GM23338 (cell line): ENCODE measurements around the gene DCLRE1B. TPM values are rescaled to one million over a fixed set of nuclear protein-coding genes. Genes with fewer than 3 reads are reported as not detected.

Source experiments
- ATAC-seq: fragments of 200-7000 bp; cut with Tn5 transposase; 3 replicates; pipeline ENCODE4 v1.9.1; 2020
- DNase-seq: peaks from one replicate; pipeline ENCODE4 v3.0.0-alpha.2; 2015; ENCODE audit warnings: low spot score
- H2AFZ ChIP-seq: fragments of 200-600 bp; sonication (generic); 2 replicates; pipeline ENCODE4 v1.8.0; 2016; ENCODE audit warnings: antibody characterized with exemption, mild to moderate bottlenecking, moderate library complexity
- H3F3A ChIP-seq: fragments of 200-600 bp; sonication (generic); replicated peaks from 2 replicates; pipeline ENCODE4 v1.8.0; 2017; ENCODE audit warnings: antibody characterized with exemption, mixed run types, low read depth
- H3K27ac ChIP-seq: fragments of 200-600 bp; sonication (generic); 2 replicates; pipeline ENCODE4 v1.6.1; 2016; ENCODE audit warnings: low read depth
- H3K27me3 ChIP-seq: fragments of 200-600 bp; sonication (generic); 2 replicates; pipeline ENCODE4 v1.8.0; 2016; ENCODE audit warnings: mild to moderate bottlenecking, mixed run types, moderate library complexity; ENCODE audit not compliant: insufficient read depth
- H3K36me3 ChIP-seq: fragments of 200-600 bp; sonication (generic); 2 replicates; pipeline ENCODE4 v1.8.0; 2016; ENCODE audit warnings: mild to moderate bottlenecking; ENCODE audit not compliant: insufficient read depth
- H3K4me1 ChIP-seq: fragments of 200-600 bp; sonication (generic); 2 replicates; pipeline ENCODE4 v1.8.0; 2016; ENCODE audit warnings: mild to moderate bottlenecking, moderate library complexity; ENCODE audit not compliant: insufficient read depth
- H3K4me2 ChIP-seq: fragments of 200-600 bp; sonication (generic); 2 replicates; pipeline ENCODE4 v1.7.1; 2017; ENCODE audit warnings: mixed run types
- H3K4me3 ChIP-seq: fragments of 200-600 bp; sonication (generic); 2 replicates; pipeline ENCODE4 v1.6.1; 2016; ENCODE audit warnings: mixed run types
- H3K79me2 ChIP-seq: fragments of 200-600 bp; sonication (generic); replicated peaks from 2 replicates; pipeline ENCODE4 v1.8.0; 2017; ENCODE audit warnings: mild to moderate bottlenecking; ENCODE audit not compliant: insufficient read depth
- H3K9me2 ChIP-seq: fragments of 200-600 bp; sonication (generic); 2 replicates; pipeline ENCODE4 v1.8.0; 2017; ENCODE audit not compliant: insufficient read depth
- H4K20me1 ChIP-seq: fragments of 200-600 bp; sonication (generic); replicated peaks from 2 replicates; pipeline ENCODE4 v1.8.0; 2017; ENCODE audit warnings: mild to moderate bottlenecking; ENCODE audit not compliant: insufficient read depth
- H3K27ac Mint-ChIP-seq: 2 replicates; pipeline ENCODE4 v1.8.0; 2020; ENCODE audit warnings: inconsistent platforms, mild to moderate bottlenecking, moderate library complexity, mixed read lengths
- H3K27me3 Mint-ChIP-seq: 3 replicates; pipeline ENCODE4 v1.8.0; 2022; ENCODE audit warnings: low read depth, mild to moderate bottlenecking, moderate library complexity, mixed read lengths, inconsistent platforms; ENCODE audit not compliant: insufficient read depth, poor library complexity
- H3K36me3 Mint-ChIP-seq: 3 replicates; pipeline ENCODE4 v1.8.0; 2021; ENCODE audit warnings: low read depth, mild to moderate bottlenecking, inconsistent platforms, moderate library complexity, mixed read lengths
- H3K4me1 Mint-ChIP-seq: 3 replicates; pipeline ENCODE4 v1.8.0; 2020; ENCODE audit warnings: mild to moderate bottlenecking, inconsistent platforms, mixed read lengths
- H3K4me3 Mint-ChIP-seq: 3 replicates; pipeline ENCODE4 v1.8.0; 2021; ENCODE audit warnings: moderate library complexity, mild to moderate bottlenecking, inconsistent platforms, mixed read lengths
- H3K9me3 Mint-ChIP-seq: 3 replicates; pipeline ENCODE4 v1.8.0; 2020; ENCODE audit warnings: moderate library complexity, mild to moderate bottlenecking, inconsistent platforms, mixed read lengths
- CREB1 ChIP-seq: fragments of 250-450 bp; sonication (Bioruptor Pico); IDR thresholded peaks from 2 replicates; pipeline ENCODE4 v1.5.0; 2020; ENCODE audit warnings: low read depth, mild to moderate bottlenecking, moderate library complexity
- REST ChIP-seq: IDR thresholded peaks from one replicate; pipeline ENCODE4 v1.6.1; 2018; ENCODE audit warnings: antibody characterized with exemption; ENCODE audit not compliant: unreplicated experiment
- ZNF462 ChIP-seq: fragments of 250-450 bp; sonication (Bioruptor Pico); IDR thresholded peaks from 2 replicates; pipeline ENCODE4 v1.5.0; 2020; ENCODE audit warnings: mild to moderate bottlenecking, moderate library complexity
- polyA plus RNA-seq: library from polyadenylated mRNA; unstranded; fragments of >200 nt; fragmentation: Nextera tagmentation; extraction: Ambion mirVana; gene quantifications from 2 replicates; pipeline ENCODE4 v1.2.1, GENCODE V29; 2016
- total RNA-seq: library from RNA; depleted of rRNA; stranded (reverse); fragments of >200 nt; shearing (Covaris generic); gene quantifications from 2 replicates; pipeline ENCODE4 v1.2.3, GENCODE V29; 2014

DCLRE1B gene
- total and polyA plus RNA-seq, 2 experiments from 2014 or later: 6.3 to 9.7 TPM

- no peaks in the 10 kb centered on the region for H3K4me1 ChIP-seq
- peaks cover 67% of the 10 kb centered on the region for H3K79me2 ChIP-seq
- H3K9me3 Mint-ChIP-seq: no peaks in the 10 kb centered on the region
- no peak overlapping the region for H3K4me2 ChIP-seq
- peaks cover 23% of the 10 kb centered on the region; the same call in 2 of the 3 replicates for H3K36me3 Mint-ChIP-seq
- no peaks in the 10 kb centered on the region; the same call in 1 of the 2 replicates for H3K36me3 ChIP-seq
- DNase-seq (no peak), ATAC-seq (no peak)
- no peaks in the 10 kb centered on the region for H3K27me3 Mint-ChIP-seq
- no peak overlapping the region for H3K4me3 ChIP-seq
- no peak overlapping the region for H3K27ac ChIP-seq
- H3F3A ChIP-seq: no peaks in the 10 kb centered on the region
- TF ChIP-seq CREB1 (CRISPR knock-in tag) (no peak), REST (no peak)
- H3K9me2 ChIP-seq: no peaks in the 10 kb centered on the region
- peaks cover 19% of the 10 kb centered on the region for H3K4me1 Mint-ChIP-seq
- no peaks in the 10 kb centered on the region for H3K27me3 ChIP-seq
- peaks cover 9% of the 10 kb centered on the region for H4K20me1 ChIP-seq
- H3K4me3 Mint-ChIP-seq: no peak overlapping the region
- no peak overlapping the region for H2AFZ ChIP-seq
- H3K27ac Mint-ChIP-seq: no peak overlapping the region
Measured at GRCh38 chr1:113943028-113943811, 38.1 kb downstream of the DCLRE1B start.

- Histone ChIP-seq H3K27me3 (no peaks in the 10 kb centered on the region), H3K36me3 (no peaks in the 10 kb centered on the region; the same call in 1 of the 2 replicates), H3K4me1 (no peaks in the 10 kb centered on the region), H3K79me2 (peaks cover 56% of the 10 kb centered on the region), H4K20me1 (peaks cover 7% of the 10 kb centered on the region), H3K27ac (no peak overlapping the region), H3K4me3 (no peak overlapping the region), H3K9me2 (no peaks in the 10 kb centered on the region), H2AFZ (no peak overlapping the region), H3K4me2 (no peak overlapping the region), H3F3A (no peaks in the 10 kb centered on the region)
- no peaks in the 10 kb centered on the region for H3K9me3 Mint-ChIP-seq
- peaks cover 17% of the 10 kb centered on the region for H3K4me1 Mint-ChIP-seq
- H3K36me3 Mint-ChIP-seq: peaks cover 21% of the 10 kb centered on the region; the same call in 2 of the 3 replicates
- no peak overlapping the region for H3K4me3 Mint-ChIP-seq
- no peaks in the 10 kb centered on the region for H3K27me3 Mint-ChIP-seq
- ATAC-seq (no peak), DNase-seq (no peak)
- TF ChIP-seq ZNF462 (CRISPR knock-in tag): no peak
- no peak for TF ChIP-seq CREB1 (CRISPR knock-in tag)
- H3K27ac Mint-ChIP-seq: no peak overlapping the region; the same call in 1 of the 2 replicates
Measured at GRCh38 chr1:113945329-113945728, 40.2 kb downstream of the DCLRE1B start.
